ENCODE data around the gene HGS. TPM values are rescaled to one million over a fixed set of nuclear protein-coding genes. Genes with fewer than 3 reads are reported as not detected.

The HGS gene
- total and polyA plus RNA-seq, 2 of the 13 experiments (the other 11 are each of a cell fraction or from before 2014, with no cell fraction given): 73.3 to 78.1 TPM

GRCh38 chr17:81708739-81709185 lies 25.0 kb downstream of the HGS start (continued):
- TF ChIP-seq, protein P1, sequence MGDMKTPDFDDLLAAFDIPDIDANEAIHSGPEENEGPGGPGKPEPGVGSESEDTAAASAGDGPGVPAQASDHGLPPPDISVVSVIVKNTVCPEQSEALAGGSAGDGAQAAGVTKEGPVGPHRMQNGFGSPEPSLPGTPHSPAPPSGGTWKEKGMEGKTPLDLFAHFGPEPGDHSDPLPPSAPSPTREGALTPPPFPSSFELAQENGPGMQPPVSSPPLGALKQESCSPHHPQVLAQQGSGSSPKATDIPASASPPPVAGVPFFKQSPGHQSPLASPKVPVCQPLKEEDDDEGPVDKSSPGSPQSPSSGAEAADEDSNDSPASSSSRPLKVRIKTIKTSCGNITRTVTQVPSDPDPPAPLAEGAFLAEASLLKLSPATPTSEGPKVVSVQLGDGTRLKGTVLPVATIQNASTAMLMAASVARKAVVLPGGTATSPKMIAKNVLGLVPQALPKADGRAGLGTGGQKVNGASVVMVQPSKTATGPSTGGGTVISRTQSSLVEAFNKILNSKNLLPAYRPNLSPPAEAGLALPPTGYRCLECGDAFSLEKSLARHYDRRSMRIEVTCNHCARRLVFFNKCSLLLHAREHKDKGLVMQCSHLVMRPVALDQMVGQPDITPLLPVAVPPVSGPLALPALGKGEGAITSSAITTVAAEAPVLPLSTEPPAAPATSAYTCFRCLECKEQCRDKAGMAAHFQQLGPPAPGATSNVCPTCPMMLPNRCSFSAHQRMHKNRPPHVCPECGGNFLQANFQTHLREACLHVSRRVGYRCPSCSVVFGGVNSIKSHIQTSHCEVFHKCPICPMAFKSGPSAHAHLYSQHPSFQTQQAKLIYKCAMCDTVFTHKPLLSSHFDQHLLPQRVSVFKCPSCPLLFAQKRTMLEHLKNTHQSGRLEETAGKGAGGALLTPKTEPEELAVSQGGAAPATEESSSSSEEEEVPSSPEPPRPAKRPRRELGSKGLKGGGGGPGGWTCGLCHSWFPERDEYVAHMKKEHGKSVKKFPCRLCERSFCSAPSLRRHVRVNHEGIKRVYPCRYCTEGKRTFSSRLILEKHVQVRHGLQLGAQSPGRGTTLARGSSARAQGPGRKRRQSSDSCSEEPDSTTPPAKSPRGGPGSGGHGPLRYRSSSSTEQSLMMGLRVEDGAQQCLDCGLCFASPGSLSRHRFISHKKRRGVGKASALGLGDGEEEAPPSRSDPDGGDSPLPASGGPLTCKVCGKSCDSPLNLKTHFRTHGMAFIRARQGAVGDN (CRISPR knock-in tag; IDR thresholded peaks at IDR 0.05): peak; percentile 36; the same call in 1 of the 2 replicates
- TF ChIP-seq ZBTB38 (CRISPR knock-in tag; IDR thresholded peaks at IDR 0.05) (peak; percentile 76), ZNF883 (CRISPR knock-in tag; IDR thresholded peaks at IDR 0.05; ENCODE audit: not compliant biosample characterization) (no peak), ZNF12 (CRISPR knock-in tag; IDR thresholded peaks at IDR 0.05) (no peak), ZMAT3 (CRISPR knock-in tag; conservative IDR thresholded peaks at IDR 0.05) (no peak), MIXL1 (CRISPR knock-in tag; IDR thresholded peaks at IDR 0.05) (no peak), RBAK (CRISPR knock-in tag; IDR thresholded peaks at IDR 0.05) (no peak), ZNF232 (CRISPR knock-in tag; IDR thresholded peaks at IDR 0.05; ENCODE audit: borderline replicate concordance) (0 out of 2 replicates have a peak, but pooled peaks have one; percentile 23), FOXM1 (CRISPR knock-in tag; IDR thresholded peaks at IDR 0.05) (no peak), HNRNPLL (IDR thresholded peaks at IDR 0.05; ENCODE audit: low read depth, low read length, poor library complexity, severe bottlenecking) (peak; percentile 20), NFE2L2 (IDR thresholded peaks at IDR 0.05; ENCODE audit: low read length) (no peak), PRPF4 (IDR thresholded peaks at IDR 0.05; ENCODE audit: low read depth, low read length, poor library complexity, severe bottlenecking) (peak; percentile 53), RXRA (CRISPR knock-in tag; IDR thresholded peaks at IDR 0.05) (0 out of 2 replicates have a peak, but pooled peaks have one; percentile 7), SAP130 (CRISPR knock-in tag; IDR thresholded peaks at IDR 0.05; ENCODE audit: low read depth) (no peak), ZNF792 (CRISPR knock-in tag; IDR thresholded peaks at IDR 0.05) (no peak)
- TF ChIP-seq, protein P2, sequence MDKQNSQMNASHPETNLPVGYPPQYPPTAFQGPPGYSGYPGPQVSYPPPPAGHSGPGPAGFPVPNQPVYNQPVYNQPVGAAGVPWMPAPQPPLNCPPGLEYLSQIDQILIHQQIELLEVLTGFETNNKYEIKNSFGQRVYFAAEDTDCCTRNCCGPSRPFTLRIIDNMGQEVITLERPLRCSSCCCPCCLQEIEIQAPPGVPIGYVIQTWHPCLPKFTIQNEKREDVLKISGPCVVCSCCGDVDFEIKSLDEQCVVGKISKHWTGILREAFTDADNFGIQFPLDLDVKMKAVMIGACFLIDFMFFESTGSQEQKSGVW (CRISPR knock-in tag; IDR thresholded peaks at IDR 0.05; ENCODE audit: borderline replicate concordance): no peak
- TF ChIP-seq, protein P3, sequence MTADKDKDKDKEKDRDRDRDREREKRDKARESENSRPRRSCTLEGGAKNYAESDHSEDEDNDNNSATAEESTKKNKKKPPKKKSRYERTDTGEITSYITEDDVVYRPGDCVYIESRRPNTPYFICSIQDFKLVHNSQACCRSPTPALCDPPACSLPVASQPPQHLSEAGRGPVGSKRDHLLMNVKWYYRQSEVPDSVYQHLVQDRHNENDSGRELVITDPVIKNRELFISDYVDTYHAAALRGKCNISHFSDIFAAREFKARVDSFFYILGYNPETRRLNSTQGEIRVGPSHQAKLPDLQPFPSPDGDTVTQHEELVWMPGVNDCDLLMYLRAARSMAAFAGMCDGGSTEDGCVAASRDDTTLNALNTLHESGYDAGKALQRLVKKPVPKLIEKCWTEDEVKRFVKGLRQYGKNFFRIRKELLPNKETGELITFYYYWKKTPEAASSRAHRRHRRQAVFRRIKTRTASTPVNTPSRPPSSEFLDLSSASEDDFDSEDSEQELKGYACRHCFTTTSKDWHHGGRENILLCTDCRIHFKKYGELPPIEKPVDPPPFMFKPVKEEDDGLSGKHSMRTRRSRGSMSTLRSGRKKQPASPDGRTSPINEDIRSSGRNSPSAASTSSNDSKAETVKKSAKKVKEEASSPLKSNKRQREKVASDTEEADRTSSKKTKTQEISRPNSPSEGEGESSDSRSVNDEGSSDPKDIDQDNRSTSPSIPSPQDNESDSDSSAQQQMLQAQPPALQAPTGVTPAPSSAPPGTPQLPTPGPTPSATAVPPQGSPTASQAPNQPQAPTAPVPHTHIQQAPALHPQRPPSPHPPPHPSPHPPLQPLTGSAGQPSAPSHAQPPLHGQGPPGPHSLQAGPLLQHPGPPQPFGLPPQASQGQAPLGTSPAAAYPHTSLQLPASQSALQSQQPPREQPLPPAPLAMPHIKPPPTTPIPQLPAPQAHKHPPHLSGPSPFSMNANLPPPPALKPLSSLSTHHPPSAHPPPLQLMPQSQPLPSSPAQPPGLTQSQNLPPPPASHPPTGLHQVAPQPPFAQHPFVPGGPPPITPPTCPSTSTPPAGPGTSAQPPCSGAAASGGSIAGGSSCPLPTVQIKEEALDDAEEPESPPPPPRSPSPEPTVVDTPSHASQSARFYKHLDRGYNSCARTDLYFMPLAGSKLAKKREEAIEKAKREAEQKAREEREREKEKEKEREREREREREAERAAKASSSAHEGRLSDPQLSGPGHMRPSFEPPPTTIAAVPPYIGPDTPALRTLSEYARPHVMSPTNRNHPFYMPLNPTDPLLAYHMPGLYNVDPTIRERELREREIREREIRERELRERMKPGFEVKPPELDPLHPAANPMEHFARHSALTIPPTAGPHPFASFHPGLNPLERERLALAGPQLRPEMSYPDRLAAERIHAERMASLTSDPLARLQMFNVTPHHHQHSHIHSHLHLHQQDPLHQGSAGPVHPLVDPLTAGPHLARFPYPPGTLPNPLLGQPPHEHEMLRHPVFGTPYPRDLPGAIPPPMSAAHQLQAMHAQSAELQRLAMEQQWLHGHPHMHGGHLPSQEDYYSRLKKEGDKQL (CRISPR knock-in tag; IDR thresholded peaks at IDR 0.05; ENCODE audit: low read depth): no peak
- TF ChIP-seq, protein P4, sequence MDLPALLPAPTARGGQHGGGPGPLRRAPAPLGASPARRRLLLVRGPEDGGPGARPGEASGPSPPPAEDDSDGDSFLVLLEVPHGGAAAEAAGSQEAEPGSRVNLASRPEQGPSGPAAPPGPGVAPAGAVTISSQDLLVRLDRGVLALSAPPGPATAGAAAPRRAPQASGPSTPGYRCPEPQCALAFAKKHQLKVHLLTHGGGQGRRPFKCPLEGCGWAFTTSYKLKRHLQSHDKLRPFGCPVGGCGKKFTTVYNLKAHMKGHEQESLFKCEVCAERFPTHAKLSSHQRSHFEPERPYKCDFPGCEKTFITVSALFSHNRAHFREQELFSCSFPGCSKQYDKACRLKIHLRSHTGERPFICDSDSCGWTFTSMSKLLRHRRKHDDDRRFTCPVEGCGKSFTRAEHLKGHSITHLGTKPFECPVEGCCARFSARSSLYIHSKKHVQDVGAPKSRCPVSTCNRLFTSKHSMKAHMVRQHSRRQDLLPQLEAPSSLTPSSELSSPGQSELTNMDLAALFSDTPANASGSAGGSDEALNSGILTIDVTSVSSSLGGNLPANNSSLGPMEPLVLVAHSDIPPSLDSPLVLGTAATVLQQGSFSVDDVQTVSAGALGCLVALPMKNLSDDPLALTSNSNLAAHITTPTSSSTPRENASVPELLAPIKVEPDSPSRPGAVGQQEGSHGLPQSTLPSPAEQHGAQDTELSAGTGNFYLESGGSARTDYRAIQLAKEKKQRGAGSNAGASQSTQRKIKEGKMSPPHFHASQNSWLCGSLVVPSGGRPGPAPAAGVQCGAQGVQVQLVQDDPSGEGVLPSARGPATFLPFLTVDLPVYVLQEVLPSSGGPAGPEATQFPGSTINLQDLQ (CRISPR knock-in tag; IDR thresholded peaks at IDR 0.05): no peak
